Pancreas (tissue), 10 donors: ENCODE results near the gene DEPDC1. TPM values are rescaled to one million over a fixed set of nuclear protein-coding genes. Genes with fewer than 3 reads are reported as not detected.

Experiments used
- ATAC-seq, 4 donors: fragments of 200-7000 bp; cut with Tn5 transposase; one replicate each; pipeline versions ENCODE4 v1.8.0 to v1.9.1; 2020; ENCODE audit warnings: mild to moderate bottlenecking in 4 of 4, moderate library complexity in 4 of 4
- DNase-seq, 6 donors: peaks; one replicate each; pipeline ENCODE4 v3.0.0-alpha.2; 2020
- FAIRE-seq: peaks from 2 replicates; lab custom pipeline; 2012; peaks lifted over from hg19 to GRCh38; lab: Jason Lieb, UNC
- H3K27ac ChIP-seq, 4 donors: fragments of 200-600 bp; sonication (generic); 1 replicate in 3 of 4; 2 replicates in 1 of 4; pipeline versions ENCODE4 v1.5.0 to v1.8.0; 2020
- H3K27me3 ChIP-seq, 4 donors: fragments of 200-600 bp; one replicate each; pipeline ENCODE4 v1.8.0; 2021
- H3K36me3 ChIP-seq, 3 donors: fragments of 200-600 bp; sonication (generic) in 1 of 3; one replicate each; pipeline versions ENCODE4 v1.5.0 to v1.8.0; 2020 to 2021
- H3K4me1 ChIP-seq, 3 donors: fragments of 200-600 bp; one replicate each; pipeline ENCODE4 v1.8.0; 2021
- H3K4me3 ChIP-seq, 4 donors: fragments of 200-600 bp; sonication (generic) in 2 of 4; one replicate each; pipeline versions ENCODE4 v1.5.0 to v1.8.0; 2020 to 2021
- H3K9me3 ChIP-seq, 4 donors: fragments of 200-600 bp; one replicate each; pipeline ENCODE4 v1.8.0; 2021
- WGBS, 2 donors: extraction: QIAGEN DNeasy Blood & Tissue Kit; methylation state at CpG; one replicate each; pipeline ENCODE4 v1.1.7; 2013; 5-methylcytosine and 5-hydroxymethylcytosine counted together
- intact Hi-C, 3 donors: fragments of 100-400 bp; cut with DNase I; formaldehyde crosslinking; loops; one replicate each; pipeline versions ENCODE4 v1.11.1 to v1.14.2; 2022
- polyA plus RNA-seq, 2 donors: library from polyadenylated mRNA; stranded (reverse); fragments of 200-250 nt; gene quantifications; one replicate each; pipeline ENCODE4 v1.2.3, GENCODE V29; 2013
- total RNA-seq, 6 donors: library from RNA; stranded (reverse); fragmentation: NEBNext Ultra II Directional in 4 of 6; extraction: Animal tissue kit (Norgen Biotek cat#: 25700) in 4 of 6; gene quantifications; one replicate each; pipeline versions ENCODE4 v1.2.1 to v1.2.4, GENCODE V29; 2021 to 2023
- TF ChIP-seq, protein P1 (sequence below), 4 donors: fragments of 200-600 bp; sonication (generic) in 3 of 4; IDR thresholded peaks; one replicate each; pipeline versions ENCODE4 v1.5.0 to v1.8.0; 2021; ENCODE audit warnings: antibody characterized with exemption in 4 of 4
- donor health status: healthy with polysubstance abuse.
- donor health status: DM: no; HTN: no; CAD: no; lungs with moderate emphysema.
- donor health status: DM: no; HTN: no; CAD: no.
- donor health status: control.
- donor health status: control.
- donor health status: Bipolar disorder and iron deficiency.
- donor health status: DM: yes; HTN: yes; CAD: no.
- donor health status: DM: no; HTN: no; CAD: no.
- donor health status: DM: no; HTN: no; CAD: no.
- donor health status: DM: yes; HTN: yes; CAD: no.

DEPDC1 gene
- total and polyA plus RNA-seq, 8 donors, result 0.02 to 0.31 (median 0.10) TPM; not detected in 2

DNA sequence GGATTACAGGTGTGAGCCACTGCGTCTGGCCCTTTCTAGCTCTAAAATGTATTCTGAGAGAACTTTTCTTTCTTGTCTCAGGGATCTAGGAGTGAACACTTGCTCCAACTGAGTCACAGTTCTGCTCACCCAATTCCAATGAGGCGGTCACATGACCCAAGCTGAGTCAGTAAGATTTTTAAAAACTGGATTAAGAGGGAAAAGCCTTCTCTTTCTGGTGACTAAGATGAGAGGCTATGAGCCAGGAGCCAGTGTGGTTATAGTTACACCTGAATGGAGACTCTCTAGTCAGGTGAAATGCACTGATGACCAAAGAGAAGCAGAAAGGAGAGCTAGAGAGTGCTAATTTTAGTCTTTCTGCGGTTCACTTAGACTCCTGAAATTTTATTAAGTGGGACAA lies 9.5 kb upstream of the DEPDC1 start:
- TF ChIP-seq, protein P1, sequence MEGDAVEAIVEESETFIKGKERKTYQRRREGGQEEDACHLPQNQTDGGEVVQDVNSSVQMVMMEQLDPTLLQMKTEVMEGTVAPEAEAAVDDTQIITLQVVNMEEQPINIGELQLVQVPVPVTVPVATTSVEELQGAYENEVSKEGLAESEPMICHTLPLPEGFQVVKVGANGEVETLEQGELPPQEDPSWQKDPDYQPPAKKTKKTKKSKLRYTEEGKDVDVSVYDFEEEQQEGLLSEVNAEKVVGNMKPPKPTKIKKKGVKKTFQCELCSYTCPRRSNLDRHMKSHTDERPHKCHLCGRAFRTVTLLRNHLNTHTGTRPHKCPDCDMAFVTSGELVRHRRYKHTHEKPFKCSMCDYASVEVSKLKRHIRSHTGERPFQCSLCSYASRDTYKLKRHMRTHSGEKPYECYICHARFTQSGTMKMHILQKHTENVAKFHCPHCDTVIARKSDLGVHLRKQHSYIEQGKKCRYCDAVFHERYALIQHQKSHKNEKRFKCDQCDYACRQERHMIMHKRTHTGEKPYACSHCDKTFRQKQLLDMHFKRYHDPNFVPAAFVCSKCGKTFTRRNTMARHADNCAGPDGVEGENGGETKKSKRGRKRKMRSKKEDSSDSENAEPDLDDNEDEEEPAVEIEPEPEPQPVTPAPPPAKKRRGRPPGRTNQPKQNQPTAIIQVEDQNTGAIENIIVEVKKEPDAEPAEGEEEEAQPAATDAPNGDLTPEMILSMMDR (IDR thresholded peaks at IDR 0.05), result no peak
- no peak for DNase-seq
- intact Hi-C loops, result no loop called here
- ATAC-seq, result no peak
- no peak for FAIRE-seq
- Histone ChIP-seq H3K4me3 (no peak overlapping the region), H3K36me3 (no peaks in the 10 kb centered on the region), H3K27ac (no peak overlapping the region), H3K9me3 (no peaks in the 10 kb centered on the region), H3K4me1 (no peaks in the 10 kb centered on the region), H3K27me3 (no peaks in the 10 kb centered on the region)
- 84 to 91% methylated on average over 3 of the region's 3 CpGs for WGBS, 2 donors

DNA sequence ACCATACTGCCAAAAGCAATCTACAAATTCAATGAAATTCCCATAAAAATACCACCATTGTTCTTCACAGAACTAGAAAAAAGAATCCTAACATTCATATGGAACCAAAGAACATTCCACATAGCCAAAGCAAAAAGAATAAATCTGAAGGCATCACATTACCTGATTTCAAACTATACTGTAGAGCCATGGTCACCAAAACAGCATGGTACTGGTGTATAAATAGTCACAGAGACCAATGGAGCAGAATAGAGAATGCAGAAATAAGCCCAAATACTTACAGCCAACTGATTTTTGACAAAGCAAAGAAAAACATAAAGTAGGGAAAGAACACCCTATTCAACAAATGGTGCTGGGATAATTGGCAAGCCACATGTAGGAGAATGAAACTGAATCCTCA lies 6.2 kb upstream of the DEPDC1 start:
- no peak for FAIRE-seq
- Histone ChIP-seq H3K9me3 (no peaks in the 10 kb centered on the region), H3K27me3 (no peaks in the 10 kb centered on the region), H3K36me3 (no peaks in the 10 kb centered on the region), H3K4me1 (peaks cover 0 to under 1% (median 0%) of the 10 kb centered on the region in 3 donors), H3K4me3 (no peak overlapping the region), H3K27ac (no peak overlapping the region)
- TF ChIP-seq, protein P1 (IDR thresholded peaks at IDR 0.05), result no peak
- DNase-seq, result no peak
- intact Hi-C loops, result no loop called here
- ATAC-seq, result no peak

DNA sequence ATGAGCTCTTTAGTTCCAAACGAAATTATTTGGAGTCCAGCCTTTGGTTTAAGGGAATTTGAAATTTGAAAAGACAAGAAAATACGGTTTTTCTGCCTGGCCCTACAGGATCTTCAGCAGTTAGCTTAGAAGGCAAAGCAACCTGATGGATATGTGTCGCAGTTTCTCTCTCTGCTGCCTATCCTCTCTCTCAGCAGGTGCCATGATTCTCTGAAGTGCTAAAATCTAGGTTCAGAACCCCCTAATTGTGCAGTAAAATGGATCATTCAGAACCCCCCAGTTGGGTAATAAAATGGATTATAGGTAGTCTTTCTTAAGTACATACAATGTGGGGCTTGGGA lies 446 bp upstream of the DEPDC1 start:
- peak overlapping the region; percentile 45 to 75 (median 55) for H3K4me3 ChIP-seq
- intact Hi-C loops, result no loop called here
- peaks cover 8 to 10% (median 9%) of the 10 kb centered on the region in 3 donors for H3K4me1 ChIP-seq
- no peaks in the 10 kb centered on the region for H3K9me3 ChIP-seq
- no peaks in the 10 kb centered on the region for H3K36me3 ChIP-seq
- 4 to 12% methylated on average over 3 of the region's 3 CpGs for whole genome bisulfite sequencing, 2 donors
- no peaks in the 10 kb centered on the region for H3K27me3 ChIP-seq
- TF ChIP-seq, protein P1 (IDR thresholded peaks at IDR 0.05), result no peak
- peak overlapping the region in 1 of 4 donors; percentile 12 for H3K27ac ChIP-seq
- no peak for FAIRE-seq
- peak in 3 of 4 donors; percentile 7 to 19 (median 15) for ATAC-seq
- no peak for DNase-seq

DNA sequence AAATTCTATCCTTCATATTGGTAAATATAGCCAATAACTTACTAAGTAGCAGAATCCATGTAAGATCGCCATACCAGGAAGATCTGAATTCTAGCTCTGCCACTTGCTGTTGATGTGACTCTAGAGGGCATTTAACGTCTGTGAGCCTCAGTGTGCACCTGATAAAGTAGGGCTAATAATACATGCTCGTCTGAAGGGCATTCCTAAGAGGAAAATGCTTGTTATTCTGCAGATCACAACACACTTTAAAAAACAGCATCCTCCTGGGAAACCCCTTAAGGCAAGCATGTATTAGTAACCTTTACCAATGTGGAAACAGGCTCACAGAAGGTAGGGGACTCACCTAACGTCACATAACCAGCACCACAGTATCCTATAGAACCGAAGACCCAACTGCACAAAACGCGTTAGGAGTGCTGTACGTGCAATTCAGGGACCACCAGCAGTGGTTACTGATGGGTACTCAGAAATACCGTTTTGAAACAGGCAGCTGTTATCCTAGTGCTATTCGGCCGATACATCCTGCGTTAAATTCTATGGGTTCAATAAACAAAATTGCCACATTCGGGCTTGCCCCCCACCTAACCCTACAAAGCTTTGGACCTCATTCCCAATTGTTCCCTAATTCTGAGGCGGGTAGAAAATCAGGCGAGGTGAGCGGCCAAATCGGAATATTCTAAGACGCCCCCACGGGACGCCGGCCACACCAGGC lies 758 bp downstream of the DEPDC1 start:
- TF ChIP-seq, protein P1 (IDR thresholded peaks at IDR 0.05), result no peak
- Histone ChIP-seq H3K36me3 (no peaks in the 10 kb centered on the region), H3K4me3 (peak overlapping the region; percentile 45 to 75 (median 55)), H3K9me3 (no peaks in the 10 kb centered on the region), H3K27me3 (no peaks in the 10 kb centered on the region), H3K27ac (no peak overlapping the region), H3K4me1 (peaks cover 8 to 10% (median 9%) of the 10 kb centered on the region in 3 donors)
- intact Hi-C loops, result no loop called here
- WGBS, 2 donors, result 13 to 18% methylated on average over 21 of the region's 21 CpGs
- no peak for FAIRE-seq
- no peak for DNase-seq
- ATAC-seq, result no peak

DNA sequence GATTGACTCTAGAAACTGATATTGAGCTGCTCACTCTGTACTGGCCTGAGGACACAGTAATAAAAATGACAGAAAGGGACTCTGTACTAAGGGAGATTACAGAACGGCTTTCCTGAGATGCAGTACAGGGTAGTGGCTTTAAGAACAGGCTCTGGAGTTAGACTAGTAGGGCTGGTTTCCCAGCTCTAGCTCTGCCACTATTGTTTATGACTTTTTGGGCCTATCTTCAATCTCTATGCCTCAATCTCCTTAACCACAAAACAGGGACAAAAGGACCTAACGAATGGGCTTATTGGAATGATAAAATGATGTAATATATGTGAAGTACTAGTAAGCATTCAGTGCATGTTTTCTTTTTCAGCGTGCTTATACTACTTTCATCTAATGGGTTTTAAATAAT lies 1.4 kb downstream of the DEPDC1 start:
- Histone ChIP-seq H3K9me3 (no peaks in the 10 kb centered on the region), H3K4me1 (peaks cover 8 to 10% (median 9%) of the 10 kb centered on the region in 3 donors), H3K27ac (no peak overlapping the region), H3K4me3 (no peak overlapping the region), H3K27me3 (no peaks in the 10 kb centered on the region), H3K36me3 (no peaks in the 10 kb centered on the region)
- FAIRE-seq, result no peak
- WGBS, 2 donors, result 86 to 87% methylated on average over 3 of the region's 3 CpGs
- intact Hi-C loops, result no loop called here
- TF ChIP-seq, protein P1 (IDR thresholded peaks at IDR 0.05), result no peak
- no peak for ATAC-seq
- DNase-seq, result no peak
